Measurements from ENCODE around the gene DLG3. TPM values are rescaled to one million over a fixed set of nuclear protein-coding genes. Genes with fewer than 3 reads are reported as not detected.

Gene DLG3
- total and polyA plus RNA-seq, 2 of the 8 experiments (the other 6 are each of a cell fraction or from before 2014, with no cell fraction given) = 29.2 to 63.8 TPM

DNA sequence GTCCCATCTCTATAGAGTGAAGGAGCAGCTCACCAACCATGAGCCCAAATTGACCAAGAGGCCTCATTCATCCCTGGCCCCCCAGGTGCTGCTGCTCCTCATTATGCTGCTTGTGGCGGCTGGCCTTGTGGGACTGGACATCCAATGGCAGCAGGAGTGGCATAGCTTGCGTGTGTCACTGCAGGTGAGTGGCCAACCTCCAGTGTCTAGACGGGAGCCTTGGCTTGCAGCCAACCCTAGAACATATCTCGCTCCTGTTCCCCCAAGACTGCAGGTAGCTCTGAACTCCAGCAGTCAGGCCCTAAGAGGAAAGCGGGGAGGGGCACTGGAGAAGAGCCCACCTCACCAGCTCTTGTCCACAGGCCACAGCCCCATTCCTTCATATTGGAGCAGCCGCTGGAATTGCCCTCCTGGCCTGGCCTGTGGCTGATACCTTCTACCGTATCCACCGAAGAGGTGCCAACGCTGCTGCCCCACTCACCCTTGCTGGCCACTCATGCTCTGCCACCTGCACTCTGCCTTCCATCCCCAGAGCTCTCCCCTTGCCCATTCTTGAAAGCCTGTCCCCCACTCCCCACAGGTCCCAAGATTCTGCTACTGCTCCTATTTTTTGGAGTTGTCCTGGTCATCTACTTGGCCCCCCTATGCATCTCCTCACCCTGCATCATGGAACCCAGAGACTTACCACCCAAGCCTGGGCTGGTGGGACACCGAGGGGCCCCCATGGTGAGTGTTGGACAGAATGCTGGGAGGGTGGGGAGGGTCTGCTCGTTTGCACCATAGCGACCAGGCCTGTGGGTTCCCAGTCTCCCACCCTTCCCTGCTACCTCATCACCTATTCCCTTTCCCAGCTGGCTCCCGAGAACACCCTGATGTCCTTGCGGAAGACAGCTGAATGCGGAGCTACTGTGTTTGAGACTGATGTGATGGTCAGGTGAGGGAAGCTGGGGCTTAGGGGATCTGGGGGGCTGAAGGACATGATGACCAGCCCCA lies 18.1 kb upstream of the DLG3 start:
- Histone ChIP-seq H4K5ac (ENCODE audit: insufficient read length, low read depth, low read length) (no peak overlapping the region), H3K14ac (ENCODE audit: insufficient read length) (no peak overlapping the region), H3K23ac (ENCODE audit: insufficient read length) (no peak overlapping the region), H3K9ac (replicated peaks in 1 of 4; ENCODE audit: extremely low read depth in 1 of 4, low read depth in 3 of 4, low read length in 3 of 4) (no peak overlapping the region), H2AK5ac (ENCODE audit: low read depth, low read length) (no peak overlapping the region), H3K23me2 (ENCODE audit: low read depth, low read length) (peaks cover 2% of the 10 kb centered on the region; the same call in 1 of the 2 replicates), H2BK20ac (ENCODE audit: low read length) (no peak overlapping the region), H2BK12ac (ENCODE audit: low read depth, low read length) (no peak overlapping the region), H3K27me3 (replicated peaks in 1 of 4; ENCODE audit: control insufficient read depth in 3 of 4, extremely low read depth in 1 of 4, insufficient read depth in 3 of 4, low read length in 3 of 4) (no peaks in the 10 kb centered on the region), H3K4ac (replicated peaks; ENCODE audit: insufficient read length, low read depth, low read length) (no peak overlapping the region), H3K4me2 (ENCODE audit: insufficient read depth in 1 of 2, low read depth in 2 of 2, low read length in 2 of 2) (no peak overlapping the region), H3K56ac (replicated peaks; ENCODE audit: insufficient read length, low read depth, low read length) (no peak overlapping the region), H2AFZ (ENCODE audit: low read length) (no peak overlapping the region), H3K4me3 (ENCODE audit: extremely low read depth in 1 of 4, insufficient read depth in 2 of 4, low read depth in 3 of 4, low read length in 4 of 4) (no peak overlapping the region), H3K79me1 (ENCODE audit: low read depth, low read length) (no peaks in the 10 kb centered on the region), H3K36me3 (ENCODE audit: control insufficient read depth in 2 of 4, insufficient read depth in 4 of 4, low read length in 3 of 4) (peaks cover 10 to 49% (median 30%) of the 10 kb centered on the region in 4 experiments), H3K9me3 (ENCODE audit: insufficient read depth in 2 of 2, low read depth in 1 of 2, low read length in 1 of 2) (no peaks in the 10 kb centered on the region), H4K20me1 (replicated peaks in 1 of 2; ENCODE audit: control insufficient read depth in 1 of 2, insufficient read depth in 2 of 2, low read length in 2 of 2) (no peaks in the 10 kb centered on the region), H4K91ac (replicated peaks; ENCODE audit: insufficient read length, low read length) (no peak overlapping the region), H2BK5ac (ENCODE audit: low read depth, low read length) (no peak overlapping the region), H3K18ac (ENCODE audit: extremely low read depth, low read length) (no peak overlapping the region), H4K8ac (ENCODE audit: extremely low read depth, insufficient read depth, low read length) (no peak overlapping the region; the same call in 1 of the 2 replicates), H2BK15ac (ENCODE audit: low read length) (no peak overlapping the region), H3K27ac (ENCODE audit: low read depth, low read length) (no peak overlapping the region), H3K4me1 (replicated peaks in 1 of 4; ENCODE audit: control insufficient read depth in 3 of 4, insufficient read depth in 4 of 4, low read length in 3 of 4) (peaks cover 2 to 12% (median 9%) of the 10 kb centered on the region in 4 experiments), H2BK120ac (replicated peaks; ENCODE audit: low read depth, low read length) (no peak overlapping the region), H3K79me2 (ENCODE audit: control insufficient read depth in 1 of 2, insufficient read depth in 2 of 2, low read length in 2 of 2) (no peaks in the 10 kb centered on the region)
- WGBS, 2 experiments (ENCODE audit: extremely low coverage in 1 of 2, insufficient coverage in 1 of 2, insufficient read length in 1 of 2, insufficient replicate concordance in 2 of 2, low coverage in 1 of 2, low lambda C conversion rate in 2 of 2, missing lambda C conversion rate in 1 of 2) = 91% methylated on average over 11 of the region's 15 CpGs; no CpG with 5 or more reads in 1 of the 2 experiments
- ChIA-PET CTCF (ENCODE audit: partially characterized antibody) (no interaction called here), POLR2A (ENCODE audit: partially characterized antibody) (interaction anchor here (0.6 kb wide), 1 partner anchor 284 kb away, joined by 3 read pairs; no protein-coding TSS in a partner anchor)
- FAIRE-seq (no peak), DNase-seq (ENCODE audit: low read depth in 1 of 2, low spot score in 2 of 2) (no peak)
- TF ChIP-seq RAD21 (IDR thresholded peaks at IDR 0.05 in 1 of 2, conservative IDR thresholded peaks at IDR 0.05 in 1 of 2; ENCODE audit: low read depth in 2 of 2, low read length in 2 of 2) = no peak
- no peak for TF ChIP-seq SAP30 (IDR thresholded peaks at IDR 0.05; ENCODE audit: insufficient read depth, insufficient replicate concordance, low read length)
